ENCODE results near the gene C1orf210. TPM values are rescaled to one million over a fixed set of nuclear protein-coding genes. Genes with fewer than 3 reads are reported as not detected.
A peak's percentile ranks its signal among the peaks of the same experiment; 100 is the strongest.

The C1orf210 gene
- polyA plus RNA-seq, 3 donors: 0.05 TPM; not detected in 2

- Histone ChIP-seq H3K27ac (ENCODE audit: low read depth in 1 of 2, low read length in 2 of 2) (no peak overlapping the region), H3K9ac (ENCODE audit: insufficient read depth, low read length, poor library complexity, severe bottlenecking) (no peak overlapping the region), H3K4me1 (ENCODE audit: control insufficient read depth in 1 of 2, insufficient read depth in 2 of 2, low read length in 2 of 2) (peaks cover 8% of the 10 kb centered on the region in 2 donors), H3K4me2 (replicated peaks; ENCODE audit: extremely low read depth, low read length, poor library complexity, severe bottlenecking) (no peak overlapping the region), H3K27me3 (ENCODE audit: control insufficient read depth in 2 of 2, insufficient read depth in 2 of 2, low read length in 2 of 2) (no peaks in the 10 kb centered on the region), H3K36me3 (replicated peaks in 1 of 2; ENCODE audit: control insufficient read depth in 1 of 2, insufficient read depth in 2 of 2, low read length in 2 of 2) (no peaks in the 10 kb centered on the region), H3K4me3 (replicated peaks in 1 of 3; ENCODE audit: low read depth in 2 of 3, low read length in 3 of 3) (no peak overlapping the region), H2AFZ (ENCODE audit: insufficient read depth, low read depth, low read length, poor library complexity, severe bottlenecking) (no peak overlapping the region), H3K79me2 (ENCODE audit: insufficient read depth, low read length) (no peaks in the 10 kb centered on the region), H3K9me3 (replicated peaks in 1 of 2; ENCODE audit: control insufficient read depth in 1 of 2, insufficient read depth in 1 of 2, low read length in 2 of 2) (no peaks in the 10 kb centered on the region), H4K20me1 (ENCODE audit: insufficient read depth, low read length) (no peaks in the 10 kb centered on the region)
- no peak for TF ChIP-seq CTCF (IDR thresholded peaks at IDR 0.05)
- H3K27ac Mint-ChIP-seq: no peak overlapping the region
- WGBS (ENCODE audit: insufficient coverage): 96% methylated on average over 4 of the region's 5 CpGs
- no peak overlapping the region for H3K4me3 Mint-ChIP-seq
- H3K9me3 Mint-ChIP-seq: peaks cover 0 to 3% (median 1%) of the 10 kb centered on the region in 7 donors
- H3K27me3 Mint-ChIP-seq (ENCODE audit: low read depth in 3 of 3): peaks cover 0 to 3% (median 2%) of the 10 kb centered on the region in 3 donors
- H3K36me3 Mint-ChIP-seq: no peaks in the 10 kb centered on the region
- intact Hi-C loops (cut with micrococcal nuclease): no loop called here
- peaks cover 11% of the 10 kb centered on the region for H3K4me1 Mint-ChIP-seq
- no peak for DNase-seq
Observed at GRCh38 chr1:43279161-43279560, 6.2 kb downstream of the C1orf210 start.

DNA sequence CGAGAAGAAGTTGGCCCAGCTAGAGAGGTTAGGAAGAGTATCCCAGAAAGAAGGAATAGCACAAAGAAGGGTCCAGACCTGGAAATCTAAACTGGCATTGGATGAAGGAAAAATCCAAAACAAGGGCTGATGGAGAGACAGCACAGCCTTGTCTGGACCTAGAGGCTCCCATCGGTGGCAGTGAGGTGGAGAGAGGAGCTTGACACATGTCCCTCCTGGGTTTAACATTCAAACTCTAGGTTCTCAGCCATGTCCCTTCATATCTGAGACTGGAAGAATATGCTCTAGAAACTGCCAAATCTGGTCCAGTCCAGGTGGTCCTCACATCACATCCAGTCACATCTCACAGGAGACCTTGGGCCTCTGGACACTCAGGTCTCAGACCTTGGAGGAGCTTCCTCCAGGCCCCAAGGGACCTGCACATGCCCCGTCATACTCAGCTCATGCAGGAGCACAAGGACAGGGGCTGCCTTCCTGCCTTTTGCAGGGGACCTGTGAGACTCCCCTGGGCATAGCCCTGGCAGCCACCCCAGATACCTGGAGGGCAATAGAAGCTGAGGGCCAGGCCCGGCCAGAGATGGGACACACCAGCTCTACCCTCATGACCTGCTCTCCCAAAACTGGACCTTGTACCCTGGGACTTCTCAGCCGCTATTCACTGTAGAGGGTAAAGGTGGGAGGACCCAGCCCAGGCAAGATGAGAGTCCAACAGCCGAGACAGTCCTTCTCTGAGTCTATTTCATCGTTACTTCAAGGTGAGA is 8.1 kb downstream of the C1orf210 start:
- H4K20me1 ChIP-seq (ENCODE audit: insufficient read depth, low read length): no peaks in the 10 kb centered on the region
- peaks cover 10% of the 10 kb centered on the region in 2 donors for H3K4me1 ChIP-seq (ENCODE audit: control insufficient read depth in 1 of 2, insufficient read depth in 2 of 2, low read length in 2 of 2)
- no peak overlapping the region for H3K4me2 ChIP-seq (replicated peaks; ENCODE audit: extremely low read depth, low read length, poor library complexity, severe bottlenecking)
- H3K27me3 Mint-ChIP-seq (ENCODE audit: low read depth in 3 of 3): peaks cover 0 to 2% (median 1%) of the 10 kb centered on the region in 3 donors
- H3K9ac ChIP-seq (ENCODE audit: insufficient read depth, low read length, poor library complexity, severe bottlenecking): no peak overlapping the region
- H3K4me3 ChIP-seq (replicated peaks in 1 of 3; ENCODE audit: low read depth in 2 of 3, low read length in 3 of 3): no peak overlapping the region
- no peak overlapping the region for H2AFZ ChIP-seq (ENCODE audit: insufficient read depth, low read depth, low read length, poor library complexity, severe bottlenecking)
- no peaks in the 10 kb centered on the region for H3K79me2 ChIP-seq (ENCODE audit: insufficient read depth, low read length)
- H3K27ac Mint-ChIP-seq: peak overlapping the region in 2 of 7 donors; percentile 10 to 38
- no peaks in the 10 kb centered on the region for H3K9me3 ChIP-seq (replicated peaks in 1 of 2; ENCODE audit: control insufficient read depth in 1 of 2, insufficient read depth in 1 of 2, low read length in 2 of 2)
- no peaks in the 10 kb centered on the region for H3K27me3 ChIP-seq (ENCODE audit: control insufficient read depth in 2 of 2, insufficient read depth in 2 of 2, low read length in 2 of 2)
- H3K27ac ChIP-seq (ENCODE audit: low read depth in 1 of 2, low read length in 2 of 2): no peak overlapping the region
- H3K4me1 Mint-ChIP-seq: peaks cover 13% of the 10 kb centered on the region
- H3K36me3 Mint-ChIP-seq: no peaks in the 10 kb centered on the region
- DNase-seq: no peak
- H3K9me3 Mint-ChIP-seq: peaks cover 0 to 6% (median 3%) of the 10 kb centered on the region in 7 donors
- intact Hi-C loops (cut with micrococcal nuclease): no loop called here
- no peak overlapping the region for H3K4me3 Mint-ChIP-seq
- no peak for TF ChIP-seq CTCF (IDR thresholded peaks at IDR 0.05)
- H3K36me3 ChIP-seq (replicated peaks in 1 of 2; ENCODE audit: control insufficient read depth in 1 of 2, insufficient read depth in 2 of 2, low read length in 2 of 2): no peaks in the 10 kb centered on the region
- 84% methylated on average over 3 of the region's 7 CpGs for WGBS (ENCODE audit: insufficient coverage)

All from CD14-positive monocyte (primary cell).